ENCODE measurements around the gene ADH7.

GRCh38 chr4:99473131-99473530 lies 38.0 kb upstream of the ADH7 start:
- TF ChIP-seq POLR2AphosphoS5 (IDR thresholded peaks at IDR 0.05; ENCODE audit: low read depth, low read length) (no peak), POLR2A (IDR thresholded peaks at IDR 0.05; ENCODE audit: low read depth, low read length) (no peak), PAX5 (IDR thresholded peaks at IDR 0.05; ENCODE audit: insufficient read depth, low read length, severe bottlenecking) (no peak), TAF1 (IDR thresholded peaks at IDR 0.05; ENCODE audit: low read depth, low read length) (no peak), POU2F2 (IDR thresholded peaks at IDR 0.05; ENCODE audit: low read depth, low read length) (no peak), SPI1 (IDR thresholded peaks at IDR 0.05; ENCODE audit: low read depth, low read length) (no peak)
